Activated CD4-positive, alpha-beta T cell treated with anti-CD3 and anti-CD28 coated beads for 1 hour (primary cell): ENCODE results near the gene CPSF3.
"Not testable (repeated sequence)": the region's sequence is repeated elsewhere in the genome, so short reads cannot be mapped to it uniquely, and the experiment has no call there.

Source experiments
- DNase-seq: peaks from one replicate; pipeline ENCODE4 v3.0.0-alpha.2; 2020

CPSF3 gene

DNA sequence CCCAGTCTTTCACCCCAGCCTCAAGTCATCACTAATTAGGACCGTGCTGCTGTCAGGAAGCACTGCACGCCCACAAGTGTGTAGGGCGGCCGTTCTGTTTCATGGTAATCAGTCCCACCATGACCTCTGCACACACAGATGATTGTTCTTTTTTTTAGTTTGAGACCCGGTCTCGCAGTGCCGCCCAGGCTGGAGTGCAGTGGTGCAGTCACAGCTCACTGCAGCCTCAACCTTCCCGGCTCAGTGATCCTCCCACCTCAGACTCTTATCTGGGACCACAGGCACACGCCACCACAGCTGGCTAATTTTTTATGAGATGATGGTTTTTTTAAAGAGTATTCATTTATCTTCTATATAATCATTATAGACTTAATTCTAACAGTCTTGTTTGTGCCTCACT lies 49.1 kb downstream of the CPSF3 start:
- no peak for DNase-seq

- no peak for DNase-seq
These were observed 50.0 kb downstream of the CPSF3 start for GRCh38 chr2:9473308-9473984.

DNA sequence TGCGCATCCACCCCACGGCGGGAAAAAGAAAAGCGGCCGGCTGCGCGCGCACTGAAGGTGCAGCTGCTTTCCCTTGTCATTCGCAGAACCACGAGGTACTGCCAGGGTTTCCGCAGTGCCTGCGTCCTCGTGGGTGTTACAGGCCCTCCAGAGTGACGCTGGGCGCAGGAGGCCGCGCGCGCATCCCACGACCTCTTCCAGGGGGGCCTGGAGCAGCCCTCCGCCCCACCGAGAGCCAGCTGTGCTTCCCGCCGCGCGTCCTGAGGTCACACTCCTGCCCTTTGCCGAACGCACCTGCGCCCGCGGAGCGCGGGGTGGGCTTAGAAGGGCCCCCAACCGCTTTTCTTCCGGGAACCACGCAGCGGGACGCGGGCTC lies 50.5 kb downstream of the CPSF3 start:
- DNase-seq = peak; percentile 56

GRCh38 chr2:9474361-9475057 lies 51.1 kb downstream of the CPSF3 start, which contains the start of gene IAH1:
Gene IAH1 (plus strand): TSS chr2:9474551. CDS start chr2:9474567, 16 bp downstream.
- DNase-seq = peak; percentile 72

DNA sequence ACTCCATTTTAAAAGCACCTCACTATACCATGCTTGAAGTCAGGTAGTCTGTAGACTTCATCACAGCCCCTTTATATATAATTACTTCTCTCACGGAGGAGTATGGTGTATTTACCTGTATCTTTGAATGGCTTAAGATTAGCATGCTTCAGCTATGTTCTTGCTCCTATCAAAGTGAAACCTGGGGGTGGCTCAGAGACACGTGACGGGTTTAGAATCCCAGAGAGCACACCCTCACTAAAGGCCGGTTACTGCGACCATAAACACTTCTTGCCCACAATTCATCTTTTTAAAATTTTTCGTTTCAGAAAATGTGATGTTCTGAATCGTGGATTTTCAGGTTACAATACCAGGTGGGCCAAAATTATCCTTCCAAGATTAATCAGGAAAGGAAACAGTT lies 54.5 kb downstream of the CPSF3 start:
- no peak for DNase-seq

DNA sequence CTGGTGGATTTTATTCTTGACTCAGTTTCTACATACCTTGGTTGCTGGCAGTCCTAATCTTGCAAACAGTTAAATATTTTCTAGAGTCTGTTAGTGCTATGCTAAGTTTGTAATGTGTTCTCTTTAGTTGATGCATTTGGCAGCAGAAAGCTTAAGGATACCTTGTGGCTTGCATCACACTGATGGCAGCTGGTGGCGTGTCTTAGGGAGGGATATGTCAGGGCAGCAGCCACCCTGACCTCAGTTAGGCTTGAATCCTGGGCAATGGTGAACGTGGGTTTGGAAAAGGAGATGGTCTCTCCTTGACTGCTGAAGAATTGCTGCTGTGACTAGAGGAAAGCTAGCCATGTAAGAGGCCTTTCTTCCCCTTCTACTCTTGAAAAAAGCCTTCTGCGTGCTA lies 55.1 kb downstream of the CPSF3 start:
- no peak for DNase-seq

DNA sequence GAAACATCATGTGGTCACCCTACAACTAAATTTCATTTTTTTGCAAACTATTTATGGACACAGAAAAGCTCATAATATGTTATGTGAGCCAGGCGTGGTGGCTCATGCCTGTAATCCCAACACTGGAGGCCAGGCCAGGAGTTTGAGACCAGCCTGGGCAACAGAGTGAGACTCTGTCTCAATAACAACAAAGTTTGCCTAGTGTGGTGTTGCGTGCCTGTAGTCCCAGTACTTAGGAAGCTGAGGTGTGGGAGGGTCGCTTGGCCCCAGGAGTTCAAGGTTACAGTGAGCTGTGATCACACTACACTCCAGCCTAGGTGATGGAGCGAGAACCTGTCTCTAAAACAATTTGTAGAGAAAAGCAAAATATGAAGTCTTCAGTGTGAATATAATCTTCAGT lies 56.7 kb downstream of the CPSF3 start:
- DNase-seq = no peak

GRCh38 chr2:9483107-9483506 lies 59.7 kb downstream of the CPSF3 start:
- no peak for DNase-seq

GRCh38 chr2:9484533-9484932 lies 61.1 kb downstream of the CPSF3 start:
- DNase-seq = no peak

GRCh38 chr2:9488583-9489547 lies 65.4 kb downstream of the CPSF3 start:
- no peak for DNase-seq

DNA sequence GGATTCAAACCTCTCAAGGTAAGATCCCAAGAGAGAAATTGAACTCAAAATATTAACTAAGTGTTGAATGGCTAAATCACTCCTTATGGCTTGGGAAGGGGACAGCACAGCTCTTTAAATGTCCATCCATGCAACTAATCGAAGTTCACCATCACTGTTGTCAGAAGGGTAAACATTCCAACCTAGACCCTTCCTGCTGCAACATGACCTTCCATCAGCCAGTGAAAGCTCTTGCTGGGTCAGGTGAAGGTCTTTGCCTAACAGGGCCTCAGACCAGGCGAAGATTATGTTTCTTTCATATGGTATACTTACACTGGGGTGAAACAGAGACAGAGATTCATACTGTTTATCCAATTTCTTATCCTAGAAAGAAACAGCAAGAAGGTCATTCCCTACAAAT lies 67.3 kb downstream of the CPSF3 start:
- DNase-seq = no peak

GRCh38 chr2:9492927-9493326 lies 69.5 kb downstream of the CPSF3 start:
- DNase-seq = no peak

GRCh38 chr2:9493478-9493877 lies 70.0 kb downstream of the CPSF3 start:
- no peak for DNase-seq

- DNase-seq = no peak
These were observed 70.6 kb downstream of the CPSF3 start for GRCh38 chr2:9494081-9494480.

GRCh38 chr2:9497017-9497416 lies 73.6 kb downstream of the CPSF3 start:
- DNase-seq = no peak

- DNase-seq = no peak
These were observed 74.8 kb downstream of the CPSF3 start for GRCh38 chr2:9498210-9498609.

GRCh38 chr2:9508931-9509330 lies 85.5 kb downstream of the CPSF3 start:
- DNase-seq = no peak

- DNase-seq = not testable (repeated sequence)
These were observed 90.5 kb downstream of the CPSF3 start for GRCh38 chr2:9513946-9514345.

DNA sequence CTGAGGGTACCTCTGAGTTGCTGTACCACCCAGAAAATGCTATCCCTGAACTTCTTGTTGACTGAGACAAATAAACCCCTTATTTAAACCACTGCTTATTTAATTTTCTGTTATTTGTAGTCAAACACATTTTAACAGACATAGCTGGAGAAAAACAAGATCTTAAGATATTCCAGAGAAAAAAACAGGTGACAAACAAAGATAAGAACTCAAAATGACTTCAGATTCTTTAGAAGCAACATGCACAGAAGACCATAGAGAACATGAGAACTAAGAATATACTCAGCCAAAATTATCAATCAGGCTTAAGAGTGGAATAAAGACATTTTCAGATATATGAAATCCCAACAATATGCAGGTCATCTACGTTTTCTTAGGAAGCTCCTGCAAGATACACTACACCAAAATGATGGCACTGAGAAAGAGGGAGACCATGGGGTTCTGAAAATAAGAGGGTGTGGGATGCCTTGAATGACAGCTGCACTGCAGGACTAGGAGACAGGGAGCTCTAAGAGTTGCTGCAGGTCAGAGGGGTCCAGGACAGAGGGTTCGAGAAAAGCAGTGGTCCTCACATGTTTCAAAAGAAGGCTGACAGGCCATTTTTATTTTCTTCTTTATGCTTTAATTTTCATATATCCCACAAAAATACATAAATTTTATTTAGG lies 93.8 kb downstream of the CPSF3 start:
- no peak for DNase-seq

DNA sequence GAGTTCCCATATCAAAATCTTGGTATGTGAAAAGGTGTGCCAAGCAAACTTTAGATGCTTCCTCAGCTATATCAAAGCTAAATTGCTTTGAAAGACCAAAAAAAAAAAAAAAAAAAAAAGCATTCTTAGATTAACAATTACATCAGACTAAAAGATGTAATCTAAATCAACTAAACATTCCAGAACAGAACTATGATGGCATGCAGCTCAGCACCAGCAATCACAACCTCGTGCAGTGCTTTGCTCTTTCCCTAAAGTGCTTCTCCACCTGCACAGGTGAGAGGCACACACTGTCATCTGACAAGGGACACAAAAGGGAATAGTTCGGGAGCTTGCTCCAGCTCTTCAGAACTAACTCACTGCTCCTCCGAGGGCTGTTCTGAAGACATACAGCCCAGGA lies 94.7 kb downstream of the CPSF3 start:
- DNase-seq = no peak

GRCh38 chr2:9518780-9519179 lies 95.3 kb downstream of the CPSF3 start:
- DNase-seq = no peak

DNA sequence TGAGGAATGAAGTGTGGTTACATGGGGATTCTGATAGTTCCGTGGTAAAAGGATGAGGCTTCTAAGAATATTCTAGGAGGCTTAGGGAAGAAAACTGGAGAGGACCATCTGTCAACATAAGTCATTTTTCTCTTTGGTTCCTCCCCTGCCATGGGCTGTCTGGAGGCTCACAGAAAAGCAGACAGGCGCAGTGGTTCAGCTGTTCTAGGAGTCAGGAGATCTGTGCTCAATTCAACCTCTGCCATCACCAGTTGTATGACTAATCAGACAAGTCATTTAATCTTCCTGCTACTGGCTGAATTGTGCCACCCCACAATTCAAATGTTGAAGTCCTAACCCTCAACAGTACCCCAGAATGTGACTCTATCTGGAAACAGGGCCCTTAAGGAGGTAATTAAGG lies 95.8 kb downstream of the CPSF3 start:
- DNase-seq = no peak
